ENCODE data around the gene MAPKAP1. TPM values are rescaled to one million over a fixed set of nuclear protein-coding genes. Genes with fewer than 3 reads are reported as not detected.

MAPKAP1 gene
- total RNA-seq, 1 donor from 2014 or later = 70.7 TPM

DNA sequence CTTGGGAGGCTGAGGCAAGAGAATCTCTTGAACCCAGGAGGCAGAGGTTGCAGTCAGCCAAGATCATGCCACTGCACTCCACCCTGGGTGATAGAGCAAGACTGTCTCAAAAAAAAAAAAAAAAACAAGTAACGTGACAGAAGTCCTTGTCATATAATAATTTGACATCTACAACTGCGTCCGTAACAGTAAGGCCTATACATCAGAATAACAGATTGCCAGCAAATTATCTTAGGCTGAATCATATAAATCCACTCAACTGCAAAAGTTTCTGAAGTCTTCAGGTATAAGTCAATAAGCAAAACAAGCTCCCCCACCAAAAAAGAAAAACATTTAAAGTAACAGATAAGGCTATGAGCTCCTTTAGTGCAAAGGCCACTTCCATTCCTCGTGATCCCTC lies 3.3 kb downstream of the MAPKAP1 start:
- Histone ChIP-seq H3K9me3 (no peaks in the 10 kb centered on the region), H3K36me3 (no peaks in the 10 kb centered on the region), H3K4me1 (peaks cover 38% of the 10 kb centered on the region), H3K27me3 (no peaks in the 10 kb centered on the region), H3K27ac (no peak overlapping the region), H3K4me3 (no peak overlapping the region)
- no peak for DNase-seq (ENCODE audit: extremely low spot score in 2 of 2)
- intact Hi-C loops (cut with DNase I) = no loop called here
- TF ChIP-seq POLR2AphosphoS5 (IDR thresholded peaks at IDR 0.05; ENCODE audit: insufficient read depth in 1 of 2, low read depth in 1 of 2) (no peak), CTCF (IDR thresholded peaks at IDR 0.05) (no peak), POLR2A (IDR thresholded peaks at IDR 0.05) (no peak)

- Histone ChIP-seq H3K27me3 (no peaks in the 10 kb centered on the region), H3K27ac (no peak overlapping the region), H3K36me3 (no peaks in the 10 kb centered on the region), H3K4me3 (no peak overlapping the region), H3K4me1 (peaks cover 28% of the 10 kb centered on the region), H3K9me3 (no peaks in the 10 kb centered on the region)
- intact Hi-C loops (cut with DNase I) = no loop called here
- TF ChIP-seq POLR2A (IDR thresholded peaks at IDR 0.05) = no peak
- TF ChIP-seq CTCF (IDR thresholded peaks at IDR 0.05) = no peak
- TF ChIP-seq POLR2AphosphoS5 (IDR thresholded peaks at IDR 0.05; ENCODE audit: insufficient read depth in 1 of 2, low read depth in 1 of 2) = no peak
- no peak for DNase-seq (ENCODE audit: extremely low spot score in 2 of 2)
These were observed 5.7 kb downstream of the MAPKAP1 start for GRCh38 chr9:125701351-125701750.

DNA sequence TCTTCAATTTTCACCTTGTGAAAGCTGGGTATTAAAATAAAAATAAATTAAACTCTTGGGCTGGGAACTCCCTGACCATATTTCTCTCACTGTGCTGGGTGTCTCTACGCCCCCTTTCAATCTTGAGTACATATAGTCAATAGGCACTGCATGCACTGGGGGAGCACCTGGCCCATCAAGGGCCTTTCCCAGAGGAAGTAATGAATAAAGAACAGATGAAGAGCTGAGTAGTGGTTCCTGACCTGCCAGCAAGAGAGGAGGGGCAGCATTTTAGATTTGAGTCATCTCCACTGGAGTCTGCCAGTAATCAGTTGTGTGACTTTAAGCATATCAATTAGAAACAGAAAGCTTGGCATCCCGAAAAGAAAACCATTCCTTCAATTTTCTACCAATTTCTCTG lies 6.2 kb downstream of the MAPKAP1 start:
- H3K4me3 ChIP-seq = no peak overlapping the region
- no peaks in the 10 kb centered on the region for H3K27me3 ChIP-seq

DNA sequence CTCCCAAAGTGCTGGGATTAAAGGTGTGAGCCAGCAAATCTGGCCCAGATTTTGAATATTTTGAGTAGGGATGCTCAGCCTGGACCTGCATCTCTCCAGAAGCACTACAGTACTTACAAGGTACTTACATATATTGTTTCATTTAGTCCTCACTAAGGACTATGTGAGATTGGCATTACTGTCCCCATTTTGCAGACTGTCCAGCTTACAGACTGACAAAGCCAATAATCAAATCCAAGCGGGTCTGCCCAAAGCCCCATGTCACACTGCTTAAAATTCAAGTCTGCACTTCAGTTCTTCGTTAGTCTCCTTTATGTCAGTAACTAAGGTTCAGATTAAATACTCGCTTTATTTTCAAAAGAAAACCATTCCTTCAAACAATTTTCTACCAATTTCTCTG lies 7.1 kb downstream of the MAPKAP1 start:
- H3K9me3 ChIP-seq = no peaks in the 10 kb centered on the region
- no peak for DNase-seq (ENCODE audit: extremely low spot score in 2 of 2)

More for the DNA sequence above, 6.2 kb downstream of the MAPKAP1 start:
- Histone ChIP-seq H3K36me3 (no peaks in the 10 kb centered on the region), H3K9me3 (no peaks in the 10 kb centered on the region), H3K27ac (no peak overlapping the region), H3K4me1 (peaks cover 24% of the 10 kb centered on the region)
- DNase-seq (ENCODE audit: extremely low spot score in 2 of 2) = no peak
- intact Hi-C loops (cut with DNase I) = no loop called here
- TF ChIP-seq POLR2AphosphoS5 (IDR thresholded peaks at IDR 0.05; ENCODE audit: insufficient read depth in 1 of 2, low read depth in 1 of 2) (no peak), CTCF (IDR thresholded peaks at IDR 0.05) (no peak), POLR2A (IDR thresholded peaks at IDR 0.05) (no peak)

More for the DNA sequence above, 7.1 kb downstream of the MAPKAP1 start:
- H3K36me3 ChIP-seq = no peaks in the 10 kb centered on the region
- intact Hi-C loops (cut with DNase I) = no loop called here
- H3K4me1 ChIP-seq = peaks cover 18% of the 10 kb centered on the region
- TF ChIP-seq CTCF (IDR thresholded peaks at IDR 0.05) = no peak
- TF ChIP-seq POLR2AphosphoS5 (IDR thresholded peaks at IDR 0.05; ENCODE audit: insufficient read depth in 1 of 2, low read depth in 1 of 2) = no peak
- no peak for TF ChIP-seq POLR2A (IDR thresholded peaks at IDR 0.05)
- H3K27ac ChIP-seq = no peak overlapping the region
- no peaks in the 10 kb centered on the region for H3K27me3 ChIP-seq
- H3K4me3 ChIP-seq = no peak overlapping the region

Measured in vagina (tissue), 2 donors.